Epithelial cell of esophagus (primary cell): ENCODE measurements around the gene STX5.

ENCODE experiments used
- DNase-seq: peaks from one replicate; pipeline ENCODE4 v3.0.0; 2010; ENCODE audit warnings: low read depth
- H3K4me3 ChIP-seq: 2 replicates; pipeline ENCODE4 v1.5.1; 2011; ENCODE audit warnings: mild to moderate bottlenecking, low read length, control low read depth
- CTCF ChIP-seq: IDR thresholded peaks from 2 replicates; pipeline ENCODE4 v1.5.1; 2011; ENCODE audit warnings: low read depth, mild to moderate bottlenecking, low read length, control low read depth, inconsistent platforms; ENCODE audit not compliant: insufficient read depth; ENCODE audit errors: missing control alignments

The STX5 gene

GRCh38 chr11:62853279-62853965, 21.6 kb upstream of the STX5 start:
- H3K4me3 ChIP-seq = peak overlapping the region; percentile 98
- TF ChIP-seq CTCF = no peak
- no peak for DNase-seq

DNA sequence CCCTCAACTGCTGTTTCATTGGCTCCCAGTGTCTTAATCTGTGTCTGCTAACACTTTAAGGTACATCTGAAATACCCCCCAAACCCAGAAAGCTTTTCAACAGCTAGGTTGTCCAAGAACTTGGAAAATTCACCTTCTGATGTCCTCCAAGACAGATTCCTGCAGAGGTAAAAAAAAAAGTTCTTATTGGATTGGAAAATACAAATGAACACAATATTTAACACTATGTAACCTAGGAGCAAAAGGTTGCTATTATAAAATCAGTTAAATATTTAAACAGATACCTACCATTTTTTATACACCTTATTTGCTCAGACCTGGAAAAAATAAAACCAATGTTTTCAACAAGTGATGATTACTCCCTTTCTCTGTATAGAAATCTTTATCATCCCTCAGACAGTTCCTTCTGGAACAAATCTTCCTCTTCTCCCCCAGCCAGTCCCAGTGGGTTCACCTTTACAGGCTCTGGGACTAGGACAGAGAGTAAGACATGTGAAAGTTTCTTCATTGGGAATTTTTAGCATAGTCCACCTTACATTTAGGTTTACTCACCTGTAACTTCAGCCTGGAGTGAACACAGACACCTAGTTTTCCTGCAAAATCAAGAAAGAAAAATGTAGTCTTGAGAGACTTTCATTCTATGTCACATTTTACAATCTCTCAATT, 20.8 kb upstream of the STX5 start:
- TF ChIP-seq CTCF = no peak
- peak overlapping the region; percentile 98 for H3K4me3 ChIP-seq
- DNase-seq = no peak

GRCh38 chr11:62851807-62852522, 20.1 kb upstream of the STX5 start:
- H3K4me3 ChIP-seq = no peak overlapping the region
- no peak for TF ChIP-seq CTCF
- no peak for DNase-seq

DNA sequence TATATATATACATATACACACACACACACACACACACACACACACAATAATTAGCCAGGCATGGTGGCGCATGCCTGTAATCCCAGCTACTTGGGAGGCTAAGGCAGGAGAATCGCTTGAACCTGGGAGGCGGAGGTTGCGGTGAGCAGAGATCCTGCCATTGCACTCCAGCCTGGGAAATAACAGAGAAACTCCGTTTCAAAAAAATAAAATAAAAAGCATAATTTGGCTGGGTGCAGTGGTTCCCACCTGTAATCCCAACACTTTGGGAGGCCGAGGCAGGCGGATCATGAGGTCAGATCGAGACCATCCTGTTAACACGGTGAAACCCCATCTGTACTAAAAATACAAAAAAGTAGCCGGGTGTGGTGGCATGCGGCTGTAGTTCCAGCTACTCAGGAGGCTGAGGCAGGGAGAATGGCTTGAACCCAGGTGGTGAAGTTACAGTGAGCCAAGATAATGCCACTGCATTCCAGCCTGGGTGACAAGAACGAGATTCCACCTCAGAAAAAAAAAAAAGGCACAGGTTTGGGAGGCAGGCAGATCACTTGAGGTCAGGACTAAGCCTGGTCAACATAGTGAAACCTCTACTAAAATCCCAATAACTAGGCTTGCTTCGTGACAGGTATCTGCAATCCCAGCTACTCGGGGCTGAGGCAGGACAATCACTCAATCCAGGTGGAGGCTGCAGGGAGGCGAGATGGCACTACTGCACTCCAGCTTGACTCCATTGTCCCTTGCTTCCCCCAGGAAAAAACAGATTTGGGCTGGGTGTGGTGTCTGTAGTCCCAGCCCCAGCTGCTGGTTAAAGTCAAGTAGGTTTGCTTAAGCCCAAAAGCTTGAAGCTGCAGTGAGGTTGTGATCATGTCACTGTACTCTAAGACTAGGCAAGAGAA, 19.3 kb upstream of the STX5 start:
- no peak for TF ChIP-seq CTCF
- DNase-seq = no peak
- H3K4me3 ChIP-seq = no peak overlapping the region

DNA sequence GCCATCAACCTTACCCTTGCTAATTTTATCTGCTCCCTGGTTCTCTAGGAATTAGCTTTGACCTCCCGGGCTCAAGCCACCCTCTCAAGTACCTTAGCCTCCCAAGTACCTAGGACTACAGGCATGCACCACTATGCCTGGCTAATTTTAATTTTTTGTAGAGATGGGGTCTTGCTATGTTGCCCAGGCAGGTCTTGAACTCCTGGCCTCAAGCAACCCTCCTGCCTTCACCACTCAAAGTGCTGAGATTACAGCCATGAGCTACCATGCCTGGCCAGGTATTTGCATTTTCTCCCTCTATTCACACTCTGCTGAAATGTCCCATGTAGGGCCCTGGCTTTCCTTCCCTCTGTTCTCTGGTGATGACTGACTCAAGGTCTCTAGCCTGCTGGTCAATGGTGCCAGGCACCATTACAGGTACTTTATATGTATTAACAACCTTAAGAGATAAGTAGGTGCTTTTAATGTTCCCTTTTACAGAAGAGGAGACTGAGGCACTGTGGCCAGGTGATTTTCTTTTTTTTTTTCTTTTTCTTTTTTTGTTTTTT, 16.0 kb upstream of the STX5 start:
- DNase-seq = no peak
- H3K4me3 ChIP-seq = no peak overlapping the region
- TF ChIP-seq CTCF = no peak

DNA sequence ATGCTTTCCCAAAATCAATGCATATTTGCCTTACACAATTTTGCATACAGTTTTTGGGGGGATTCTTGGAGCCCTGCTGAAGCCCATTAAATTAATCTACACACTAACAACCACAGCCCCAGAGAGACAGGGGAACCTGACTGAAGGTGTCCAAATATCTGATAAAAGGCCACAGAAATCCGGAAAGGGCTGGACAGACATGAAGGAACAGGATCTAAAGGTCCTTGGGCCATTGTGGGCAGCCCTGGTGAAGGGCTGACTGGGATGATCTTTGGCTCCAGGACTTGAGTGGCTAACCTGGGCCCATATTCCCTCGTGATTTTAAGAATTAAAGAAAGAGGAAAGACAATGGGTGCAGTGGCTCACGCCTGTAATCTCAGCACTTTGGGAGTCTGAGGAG, 14.3 kb upstream of the STX5 start:
- DNase-seq = no peak
- no peak overlapping the region for H3K4me3 ChIP-seq
- no peak for TF ChIP-seq CTCF
